K562 (cell line): ENCODE results near the gene RUNDC3A. TPM values are rescaled to one million over a fixed set of nuclear protein-coding genes. Genes with fewer than 3 reads are reported as not detected.

ENCODE experiments used
- ATAC-seq: fragments of 200-7000 bp; cut with Tn5 transposase; 3 replicates; pipeline ENCODE4 v1.9.1; 2020; ENCODE audit warnings: moderate library complexity
- BruUV-seq: library from RNA; stranded (reverse); fragments of 400-500 nt; replicated peaks from 2 replicates; lab custom pipeline; 2021; lab: Mats Ljungman, UMichigan
- CTCF ChIA-PET: fragments of 300-600 bp; formaldehyde crosslinking; extraction: SDS; loops from one replicate; lab custom pipeline; 2021; ENCODE audit warnings: low intra/inter-chr PET ratio; lab: Yijun Ruan, JAX
- POLR2A ChIA-PET: fragments of 300-600, 350-650 bp; sonication (Branson Sonifier 250); formaldehyde crosslinking; extraction: SDS; loops from one replicate; lab custom pipeline; 2021; ENCODE audit warnings: antibody characterized with exemption, inconsistent platforms; lab: Yijun Ruan, JAX
- DNase-seq, 4 experiments: peaks; one replicate each; pipeline versions ENCODE4 v3.0.0 to v3.0.0-alpha.2; 2011 to 2018; ENCODE audit warnings: low spot score in 3 of 4, mixed read lengths in 3 of 4; ENCODE audit errors: extremely low read depth in 1 of 4
- FAIRE-seq: peaks from 2 replicates; lab custom pipeline; 2011; peaks lifted over from hg19 to GRCh38; lab: Jason Lieb, UNC
- H2AFZ ChIP-seq: 2 replicates; pipeline ENCODE4 v1.6.0; 2011; ENCODE audit warnings: low read depth, low read length, control low read depth, inconsistent platforms
- H3K27ac ChIP-seq: fragments of 200-600 bp; 3 replicates; pipeline ENCODE4 v1.8.0; 2011; ENCODE audit warnings: low read depth, mild to moderate bottlenecking, control low read depth, inconsistent platforms, low read length, moderate library complexity, mixed read lengths; ENCODE audit errors: extremely low read depth
- H3K27me3 ChIP-seq, 2 experiments: fragments of 300-600 bp in 1 of 2; 2 replicates in 1 of 2; 3 replicates in 1 of 2; pipeline versions ENCODE4 v1.6.0 to v1.8.0; 2011; ENCODE audit warnings: inconsistent platforms in 2 of 2, low read length in 2 of 2, mild to moderate bottlenecking in 1 of 2, mixed read lengths in 1 of 2, moderate library complexity in 1 of 2; ENCODE audit not compliant: control insufficient read depth in 2 of 2, insufficient read depth in 2 of 2
- H3K36me3 ChIP-seq: fragments of 300-600 bp; 3 replicates; pipeline ENCODE4 v1.8.0; 2011; ENCODE audit warnings: mild to moderate bottlenecking, low read length, inconsistent platforms; ENCODE audit not compliant: control insufficient read depth, insufficient read depth
- H3K4me1 ChIP-seq, 2 experiments: fragments of 200-600 bp in 1 of 2; replicated peaks in 1 of 2; 2 replicates in 1 of 2; 3 replicates in 1 of 2; pipeline versions ENCODE4 v1.5.1 to v1.8.0; 2011; ENCODE audit warnings: inconsistent platforms in 2 of 2, low read length in 2 of 2, mild to moderate bottlenecking in 1 of 2, mixed read lengths in 1 of 2, moderate library complexity in 1 of 2; ENCODE audit not compliant: control insufficient read depth in 2 of 2, insufficient read depth in 2 of 2
- H3K4me2 ChIP-seq: 2 replicates; pipeline ENCODE4 v1.6.1; 2011; ENCODE audit warnings: low read length, control low read depth, inconsistent platforms, mixed read lengths; ENCODE audit not compliant: insufficient read depth
- H3K4me3 ChIP-seq: fragments of 200-600 bp; sonication (generic), shearing (Covaris generic); 2 replicates; pipeline ENCODE4 v1.5.1; 2016; ENCODE audit warnings: control low read depth, inconsistent platforms
- H3K79me2 ChIP-seq: fragments of 200-600 bp; 3 replicates; pipeline ENCODE4 v1.8.0; 2011; ENCODE audit warnings: low read length, inconsistent platforms; ENCODE audit not compliant: control insufficient read depth, insufficient read depth
- H3K9ac ChIP-seq, 2 experiments: 2 replicates each; pipeline versions ENCODE4 v1.6.0 to v1.6.1; 2011; ENCODE audit warnings: low read depth in 2 of 2, low read length in 2 of 2, control low read depth in 1 of 2, inconsistent platforms in 1 of 2, mild to moderate bottlenecking in 1 of 2, mixed read lengths in 1 of 2; ENCODE audit not compliant: insufficient read depth in 1 of 2
- H3K9me1 ChIP-seq: one replicate; pipeline ENCODE4 v1.6.0; 2011; ENCODE audit warnings: inconsistent platforms, mild to moderate bottlenecking, low read length, moderate library complexity; ENCODE audit not compliant: control insufficient read depth, insufficient read depth
- H3K9me3 ChIP-seq: replicated peaks from 2 replicates; pipeline ENCODE4 v1.5.1; 2011; ENCODE audit warnings: low read depth, low read length, inconsistent platforms; ENCODE audit not compliant: control insufficient read depth, insufficient read depth
- H4K20me1 ChIP-seq: replicated peaks from 2 replicates; pipeline ENCODE4 v1.6.1; 2011; ENCODE audit warnings: low read length, inconsistent platforms, mixed read lengths; ENCODE audit not compliant: control insufficient read depth, insufficient read depth
- CBFA2T2 ChIP-seq: fragments of 450-650 bp; conservative IDR thresholded peaks from 2 replicates; pipeline ENCODE4 v1.6.1; 2017; ENCODE audit warnings: mild to moderate bottlenecking
- CBFA2T3 ChIP-seq: fragments of 450-650 bp; IDR thresholded peaks from 2 replicates; pipeline ENCODE4 v1.6.1; 2017
- CREB1 ChIP-seq, 2 experiments: sonication (generic) in 1 of 2; formaldehyde crosslinking in 1 of 2; IDR thresholded peaks; 2 replicates each; pipeline versions ENCODE4 v1.6.1 to v1.8.0; 2012 to 2022; ENCODE audit warnings: inconsistent platforms in 1 of 2, mild to moderate bottlenecking in 1 of 2, missing genetic modification reagents in 1 of 2, moderate library complexity in 1 of 2
- HNRNPL ChIP-seq: fragments of 200-400 bp; formaldehyde crosslinking; IDR thresholded peaks from 2 replicates; pipeline ENCODE4 v1.6.1; 2017; ENCODE audit warnings: low read depth, mild to moderate bottlenecking, low read length
- MTA3 ChIP-seq: fragments of 450-650 bp; formaldehyde crosslinking; IDR thresholded peaks from 2 replicates; pipeline ENCODE4 v1.6.1; 2017; ENCODE audit warnings: mild to moderate bottlenecking, borderline replicate concordance
- MYNN ChIP-seq, 2 experiments: sonication (generic); formaldehyde crosslinking in 1 of 2; IDR thresholded peaks; 2 replicates each; pipeline versions ENCODE4 v1.5.0 to v1.6.1; 2016 to 2020; ENCODE audit warnings: antibody characterized with exemption in 1 of 2, missing genetic modification reagents in 1 of 2
- TAL1 ChIP-seq: fragments of 450-650 bp; IDR thresholded peaks from 2 replicates; pipeline ENCODE4 v1.6.1; 2016; ENCODE audit warnings: mild to moderate bottlenecking
- TCF3 ChIP-seq: sonication (generic); formaldehyde crosslinking; IDR thresholded peaks from 2 replicates; pipeline ENCODE4 v1.4.0; 2020; ENCODE audit warnings: mild to moderate bottlenecking, missing genetic modification reagents
- WGBS: fragments of 100-300 bp; shearing (Covaris generic); methylation state at CpG from one replicate; pipeline ENCODE4 v1.1.6; 2016; ENCODE audit warnings: low coverage, mixed read lengths; ENCODE audit not compliant: insufficient coverage; ENCODE audit errors: missing lambda C conversion rate; 5-methylcytosine and 5-hydroxymethylcytosine counted together
- in situ Hi-C: fragments of 300-500 bp; cut with MboI; formaldehyde crosslinking; loops from 4 replicates; pipeline ENCODE4 v1.15.0; 2018; ENCODE audit warnings: inconsistent platforms, mixed read lengths
- intact Hi-C: fragments of 100-400 bp; cut with micrococcal nuclease; formaldehyde crosslinking; loops from 2 replicates; pipeline ENCODE4 v1.14.2; 2022
- polyA plus RNA-seq, 8 experiments: library from polyadenylated mRNA; depleted of rRNA in 4 of 8; stranded (reverse) in 5 of 8; unstranded in 3 of 8; fragments of >200 nt; fragmentation: Nextera tagmentation in 2 of 8; fragmentation: Illumina TruSeq in 1 of 8; extraction: Ambion mirVana in 2 of 8; extraction: Trizol in 1 of 8; gene quantifications; 2 replicates each; pipeline versions ENCODE4 v1.2.1 to v1.2.3, GENCODE V29; 2011 to 2014; ENCODE audit warnings: inconsistent platforms in 1 of 8, missing spikeins in 1 of 8
- total RNA-seq, 7 experiments: library from RNA; depleted of rRNA in 6 of 7; stranded (reverse); fragments of >200 nt in 6 of 7; fragmentation: Illumina TruSeq in 2 of 7; extraction: Trizol in 2 of 7; gene quantifications; 2 replicates each; pipeline versions ENCODE4 v1.2.1 to v1.2.3, GENCODE V29; 2011 to 2021; ENCODE audit warnings: low replicate concordance in 1 of 7
- TF ChIP-seq, protein P1 (sequence below): fragments of 250-450 bp; sonication (Bioruptor Pico); IDR thresholded peaks from 2 replicates; pipeline ENCODE4 v1.4.0; 2020; ENCODE audit warnings: mild to moderate bottlenecking, moderate library complexity, borderline replicate concordance
- TF ChIP-seq, protein P2 (sequence below): sonication (generic); formaldehyde crosslinking; IDR thresholded peaks from 2 replicates; pipeline ENCODE4 v1.8.0; 2022; ENCODE audit warnings: missing genetic modification reagents, mild to moderate bottlenecking, moderate library complexity, borderline replicate concordance
- TF ChIP-seq, protein P3 (sequence below): fragments of 200-800 bp; sonication (Bioruptor generic); IDR thresholded peaks from 2 replicates; pipeline ENCODE4 v1.6.1; 2017; ENCODE audit warnings: missing genetic modification characterization, missing compliant biosample characterization
- TF ChIP-seq, protein P4 (sequence below), 3 experiments: IDR thresholded peaks in 2 of 3; conservative IDR thresholded peaks in 1 of 3; 2 replicates each; pipeline ENCODE4 v1.5.1; 2011 to 2012; ENCODE audit warnings: low read length in 3 of 3, mild to moderate bottlenecking in 3 of 3, control low read depth in 2 of 3, improper control_type of control experiment in 1 of 3, inconsistent platforms in 1 of 3, low read depth in 1 of 3, mixed read lengths in 1 of 3, moderate library complexity in 1 of 3; ENCODE audit not compliant: insufficient read depth in 2 of 3

Gene RUNDC3A
- total and polyA plus RNA-seq, 9 of the 15 experiments (the other 6 are each of a cell fraction or from before 2014, with no cell fraction given), result not detected

DNA sequence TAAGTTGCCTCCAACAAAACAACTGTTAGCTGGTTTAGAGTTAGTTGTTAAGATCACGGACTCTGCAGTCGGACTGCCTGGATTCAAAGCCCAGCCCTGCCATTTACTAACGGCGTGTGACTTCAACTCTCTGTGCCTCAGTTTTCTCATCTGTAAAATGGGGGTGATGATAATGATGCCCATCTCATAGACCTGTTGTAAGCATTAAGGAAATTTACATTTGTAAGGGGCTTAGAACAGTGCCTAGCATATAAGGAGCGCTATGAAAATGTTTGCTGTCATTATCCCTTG is 41.3 kb upstream of the RUNDC3A start (continued):
- TF ChIP-seq, protein P1, sequence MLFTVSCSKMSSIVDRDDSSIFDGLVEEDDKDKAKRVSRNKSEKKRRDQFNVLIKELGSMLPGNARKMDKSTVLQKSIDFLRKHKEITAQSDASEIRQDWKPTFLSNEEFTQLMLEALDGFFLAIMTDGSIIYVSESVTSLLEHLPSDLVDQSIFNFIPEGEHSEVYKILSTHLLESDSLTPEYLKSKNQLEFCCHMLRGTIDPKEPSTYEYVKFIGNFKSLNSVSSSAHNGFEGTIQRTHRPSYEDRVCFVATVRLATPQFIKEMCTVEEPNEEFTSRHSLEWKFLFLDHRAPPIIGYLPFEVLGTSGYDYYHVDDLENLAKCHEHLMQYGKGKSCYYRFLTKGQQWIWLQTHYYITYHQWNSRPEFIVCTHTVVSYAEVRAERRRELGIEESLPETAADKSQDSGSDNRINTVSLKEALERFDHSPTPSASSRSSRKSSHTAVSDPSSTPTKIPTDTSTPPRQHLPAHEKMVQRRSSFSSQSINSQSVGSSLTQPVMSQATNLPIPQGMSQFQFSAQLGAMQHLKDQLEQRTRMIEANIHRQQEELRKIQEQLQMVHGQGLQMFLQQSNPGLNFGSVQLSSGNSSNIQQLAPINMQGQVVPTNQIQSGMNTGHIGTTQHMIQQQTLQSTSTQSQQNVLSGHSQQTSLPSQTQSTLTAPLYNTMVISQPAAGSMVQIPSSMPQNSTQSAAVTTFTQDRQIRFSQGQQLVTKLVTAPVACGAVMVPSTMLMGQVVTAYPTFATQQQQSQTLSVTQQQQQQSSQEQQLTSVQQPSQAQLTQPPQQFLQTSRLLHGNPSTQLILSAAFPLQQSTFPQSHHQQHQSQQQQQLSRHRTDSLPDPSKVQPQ, result no peak

DNA sequence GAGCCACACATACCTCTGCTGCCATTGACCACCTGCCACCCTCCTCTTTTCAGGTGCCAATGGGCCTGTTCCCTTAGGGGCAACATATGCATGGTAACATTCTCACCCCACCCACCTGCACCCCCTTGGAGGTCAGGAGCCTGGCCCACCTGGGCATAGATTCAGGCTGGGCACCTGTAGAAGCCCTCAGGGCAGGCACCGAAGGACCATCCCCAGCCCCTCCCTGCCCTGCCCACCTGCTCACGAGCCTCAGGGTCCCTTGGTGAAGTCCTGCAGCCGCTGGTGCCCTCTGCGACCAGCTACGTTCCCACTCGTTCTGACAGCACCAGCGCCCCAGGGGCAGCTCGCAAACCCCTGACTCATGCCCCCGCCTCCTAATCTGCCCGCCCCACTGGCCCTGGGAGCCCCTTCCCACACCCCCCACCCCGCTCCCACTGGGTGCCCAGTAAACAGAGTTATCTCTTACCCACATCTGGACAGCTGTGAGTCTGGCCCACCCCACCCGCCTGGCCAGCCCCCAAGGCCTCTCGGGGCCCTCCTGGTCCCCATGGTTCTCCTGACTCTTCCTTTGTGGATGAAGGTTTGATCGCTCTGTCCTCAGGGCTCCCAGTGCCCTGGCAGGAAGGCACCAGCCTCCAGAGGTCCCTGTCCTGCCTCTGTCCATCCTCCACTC is 40.4 kb upstream of the RUNDC3A start, which contains the start of gene SLC4A1:
SLC4A1 (minus strand) TSS at position 318 of the 673 bp plus-strand sequence. CDS start 5,269 bp downstream, outside the sequence.
- ChIA-PET POLR2A (interaction anchor here (0.7 to 2.2 kb wide), 4 partner anchors 9 to 14 kb away, joined by 3 to 5 read pairs (median 4); no protein-coding TSS in a partner anchor), CTCF (interaction anchor here (1.0 kb wide), 1 partner anchor 63 kb away, joined by 3 read pairs; no protein-coding TSS in a partner anchor)
- Histone ChIP-seq H3K36me3 (no peaks in the 10 kb centered on the region), H4K20me1 (peaks cover 5% of the 10 kb centered on the region; the same call in 1 of the 2 replicates), H3K9ac (peak within 1 kb of the TSS in 1 of 2 experiments; percentile 84; a peak in 3 of 4 replicates), H3K9me1 (peaks cover 7% of the 10 kb centered on the region), H3K9me3 (no peaks in the 10 kb centered on the region), H3K4me3 (no peak within 1 kb of the TSS), H3K79me2 (no peaks in the 10 kb centered on the region), H3K4me1 (peaks cover 49 to 62% of the 10 kb centered on the region in 2 experiments), H2AFZ (peak within 1 kb of the TSS; percentile 14; the same call in 1 of the 2 replicates), H3K27ac (no peak within 1 kb of the TSS), H3K4me2 (peak within 1 kb of the TSS; percentile 46), H3K27me3 (no peaks in the 10 kb centered on the region)
- intact Hi-C loops, result loop anchor here (2.0 kb wide), 2 partner anchors 21 to 57 kb away; partner anchors contain the start of gene SLC25A39
- FAIRE-seq (no peak), DNase-seq (peak; percentile 31 to 83 (median 63)), ATAC-seq (no peak)
- no TSS peak for BruUV-seq
- in situ Hi-C loops, result no loop called here
- 25% methylated on average over 2 of the region's 14 CpGs for WGBS
- TF ChIP-seq TAL1 (peak; percentile 38; the same call in 1 of the 2 replicates), CBFA2T3 (peak; percentile 37), MYNN (IDR thresholded peaks at IDR 0.05) (peak; percentile 25; the same call in 1 of the 2 replicates), MYNN (CRISPR knock-in tag; IDR thresholded peaks at IDR 0.05) (no peak), MTA3 (no peak), CREB1 (IDR thresholded peaks at IDR 0.05) (no peak), CREB1 (CRISPR knock-in tag; IDR thresholded peaks at IDR 0.05) (no peak), TCF3 (CRISPR knock-in tag) (peak; percentile 29; the same call in 1 of the 2 replicates), HNRNPL (no peak), CBFA2T2 (peak; percentile 29)
- TF ChIP-seq, protein P2, sequence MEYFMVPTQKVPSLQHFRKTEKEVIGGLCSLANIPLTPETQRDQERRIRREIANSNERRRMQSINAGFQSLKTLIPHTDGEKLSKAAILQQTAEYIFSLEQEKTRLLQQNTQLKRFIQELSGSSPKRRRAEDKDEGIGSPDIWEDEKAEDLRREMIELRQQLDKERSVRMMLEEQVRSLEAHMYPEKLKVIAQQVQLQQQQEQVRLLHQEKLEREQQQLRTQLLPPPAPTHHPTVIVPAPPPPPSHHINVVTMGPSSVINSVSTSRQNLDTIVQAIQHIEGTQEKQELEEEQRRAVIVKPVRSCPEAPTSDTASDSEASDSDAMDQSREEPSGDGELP (CRISPR knock-in tag), result peak; percentile 77
- TF ChIP-seq, protein P3, sequence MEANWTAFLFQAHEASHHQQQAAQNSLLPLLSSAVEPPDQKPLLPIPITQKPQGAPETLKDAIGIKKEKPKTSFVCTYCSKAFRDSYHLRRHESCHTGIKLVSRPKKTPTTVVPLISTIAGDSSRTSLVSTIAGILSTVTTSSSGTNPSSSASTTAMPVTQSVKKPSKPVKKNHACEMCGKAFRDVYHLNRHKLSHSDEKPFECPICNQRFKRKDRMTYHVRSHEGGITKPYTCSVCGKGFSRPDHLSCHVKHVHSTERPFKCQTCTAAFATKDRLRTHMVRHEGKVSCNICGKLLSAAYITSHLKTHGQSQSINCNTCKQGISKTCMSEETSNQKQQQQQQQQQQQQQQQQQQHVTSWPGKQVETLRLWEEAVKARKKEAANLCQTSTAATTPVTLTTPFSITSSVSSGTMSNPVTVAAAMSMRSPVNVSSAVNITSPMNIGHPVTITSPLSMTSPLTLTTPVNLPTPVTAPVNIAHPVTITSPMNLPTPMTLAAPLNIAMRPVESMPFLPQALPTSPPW (CRISPR knock-in tag), result peak; percentile 58; the same call in 1 of the 2 replicates
- TF ChIP-seq, protein P4, sequence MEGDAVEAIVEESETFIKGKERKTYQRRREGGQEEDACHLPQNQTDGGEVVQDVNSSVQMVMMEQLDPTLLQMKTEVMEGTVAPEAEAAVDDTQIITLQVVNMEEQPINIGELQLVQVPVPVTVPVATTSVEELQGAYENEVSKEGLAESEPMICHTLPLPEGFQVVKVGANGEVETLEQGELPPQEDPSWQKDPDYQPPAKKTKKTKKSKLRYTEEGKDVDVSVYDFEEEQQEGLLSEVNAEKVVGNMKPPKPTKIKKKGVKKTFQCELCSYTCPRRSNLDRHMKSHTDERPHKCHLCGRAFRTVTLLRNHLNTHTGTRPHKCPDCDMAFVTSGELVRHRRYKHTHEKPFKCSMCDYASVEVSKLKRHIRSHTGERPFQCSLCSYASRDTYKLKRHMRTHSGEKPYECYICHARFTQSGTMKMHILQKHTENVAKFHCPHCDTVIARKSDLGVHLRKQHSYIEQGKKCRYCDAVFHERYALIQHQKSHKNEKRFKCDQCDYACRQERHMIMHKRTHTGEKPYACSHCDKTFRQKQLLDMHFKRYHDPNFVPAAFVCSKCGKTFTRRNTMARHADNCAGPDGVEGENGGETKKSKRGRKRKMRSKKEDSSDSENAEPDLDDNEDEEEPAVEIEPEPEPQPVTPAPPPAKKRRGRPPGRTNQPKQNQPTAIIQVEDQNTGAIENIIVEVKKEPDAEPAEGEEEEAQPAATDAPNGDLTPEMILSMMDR (IDR thresholded peaks at IDR 0.05 in 2 of 3, conservative IDR thresholded peaks at IDR 0.05 in 1 of 3; ENCODE audit: insufficient read depth in 2 of 3, low read depth in 1 of 3, low read length in 3 of 3), result peak in 1 of 3 experiments; percentile 22; a peak in 1 of 6 replicates
